ENCODE results near the gene CAPN9.

- TF ChIP-seq CTCF (IDR thresholded peaks at IDR 0.05) (no peak), POLR2A (IDR thresholded peaks at IDR 0.05) (no peak)
Measured at GRCh38 chr1:230713547-230713914, 33.7 kb upstream of the CAPN9 start.
